GM12875 (cell line): ENCODE results near the gene BABAM2.

Experiments used
- H3K4me3 ChIP-seq: one replicate; pipeline ENCODE4 v1.5.1; 2011; ENCODE audit warnings: low read depth, low read length, control low read depth
- TF ChIP-seq, protein P1 (sequence below): IDR thresholded peaks from 2 replicates; pipeline ENCODE4 v1.5.1; 2011; ENCODE audit warnings: low read depth, mild to moderate bottlenecking, control low read depth, inconsistent platforms, low read length, moderate library complexity, borderline replicate concordance; ENCODE audit not compliant: insufficient read depth

BABAM2 gene

DNA sequence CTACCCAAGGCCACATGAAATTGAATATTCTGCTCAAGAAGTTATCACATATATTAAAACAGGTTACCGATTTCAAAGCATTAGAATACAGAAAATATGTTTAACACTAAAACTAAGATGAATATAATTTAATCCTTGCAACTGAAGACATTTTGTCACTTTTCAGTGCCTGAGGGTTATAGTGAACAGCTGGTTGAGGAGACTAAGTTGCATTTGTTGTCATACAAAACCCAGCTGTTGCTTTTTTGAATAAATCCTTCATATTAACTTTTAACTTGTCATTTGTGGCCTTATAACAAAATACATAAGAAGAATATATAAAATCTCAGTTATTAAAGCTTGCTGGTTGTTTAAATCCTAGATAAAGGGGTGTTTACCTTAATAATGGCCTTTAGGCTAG lies 37.8 kb upstream of the BABAM2 start:
- TF ChIP-seq, protein P1, sequence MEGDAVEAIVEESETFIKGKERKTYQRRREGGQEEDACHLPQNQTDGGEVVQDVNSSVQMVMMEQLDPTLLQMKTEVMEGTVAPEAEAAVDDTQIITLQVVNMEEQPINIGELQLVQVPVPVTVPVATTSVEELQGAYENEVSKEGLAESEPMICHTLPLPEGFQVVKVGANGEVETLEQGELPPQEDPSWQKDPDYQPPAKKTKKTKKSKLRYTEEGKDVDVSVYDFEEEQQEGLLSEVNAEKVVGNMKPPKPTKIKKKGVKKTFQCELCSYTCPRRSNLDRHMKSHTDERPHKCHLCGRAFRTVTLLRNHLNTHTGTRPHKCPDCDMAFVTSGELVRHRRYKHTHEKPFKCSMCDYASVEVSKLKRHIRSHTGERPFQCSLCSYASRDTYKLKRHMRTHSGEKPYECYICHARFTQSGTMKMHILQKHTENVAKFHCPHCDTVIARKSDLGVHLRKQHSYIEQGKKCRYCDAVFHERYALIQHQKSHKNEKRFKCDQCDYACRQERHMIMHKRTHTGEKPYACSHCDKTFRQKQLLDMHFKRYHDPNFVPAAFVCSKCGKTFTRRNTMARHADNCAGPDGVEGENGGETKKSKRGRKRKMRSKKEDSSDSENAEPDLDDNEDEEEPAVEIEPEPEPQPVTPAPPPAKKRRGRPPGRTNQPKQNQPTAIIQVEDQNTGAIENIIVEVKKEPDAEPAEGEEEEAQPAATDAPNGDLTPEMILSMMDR, result no peak
- H3K4me3 ChIP-seq, result no peak overlapping the region

DNA sequence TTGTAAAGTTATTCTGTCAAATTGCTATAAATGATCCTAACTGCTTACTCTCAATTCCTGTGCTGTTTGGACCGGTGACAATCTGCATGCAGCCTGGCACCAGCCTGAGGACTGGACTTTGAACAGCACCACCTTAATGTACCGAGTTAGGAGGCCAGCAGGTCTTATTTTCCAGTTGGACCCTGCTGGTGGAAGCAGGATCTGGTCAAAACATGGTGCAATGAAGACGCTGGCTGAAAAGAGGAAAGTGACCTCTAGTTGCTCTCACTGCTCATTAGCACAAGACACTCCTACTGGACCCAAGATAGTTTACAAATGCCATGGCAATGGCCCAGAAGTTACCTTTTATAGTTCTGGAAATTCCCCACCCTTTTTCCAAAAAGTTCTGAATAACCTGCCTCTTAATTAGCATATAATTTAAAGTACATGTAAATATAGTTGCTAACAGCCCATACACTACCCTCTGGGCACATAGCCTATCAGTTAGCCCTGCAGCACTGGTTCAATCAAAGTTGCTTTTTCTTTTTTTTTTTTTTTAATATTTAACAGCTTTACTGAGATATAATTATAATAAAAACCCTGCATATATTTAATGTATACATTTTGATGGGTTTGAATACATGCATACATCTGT lies 36.2 kb upstream of the BABAM2 start:
- no peak overlapping the region for H3K4me3 ChIP-seq
- TF ChIP-seq, protein P1, result no peak

DNA sequence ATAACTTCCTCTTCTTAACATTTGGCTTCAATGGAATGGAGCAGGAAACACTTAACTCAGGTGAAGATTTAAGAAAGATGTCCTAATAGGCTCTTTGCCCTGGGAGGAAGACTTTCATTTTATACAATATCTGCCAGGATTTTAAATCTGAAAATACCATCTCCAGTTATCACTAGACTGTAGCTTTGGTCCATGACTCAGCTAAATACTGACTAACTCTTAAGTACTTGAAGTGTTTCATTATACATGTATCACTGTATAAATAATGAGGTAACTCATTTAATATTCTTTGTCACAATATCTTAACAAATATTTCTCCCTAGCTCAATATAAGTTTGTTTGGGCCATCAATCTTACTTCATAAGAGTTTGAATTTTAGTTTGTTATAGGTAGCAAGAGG lies 35.1 kb upstream of the BABAM2 start:
- H3K4me3 ChIP-seq, result no peak overlapping the region
- TF ChIP-seq, protein P1, result no peak

DNA sequence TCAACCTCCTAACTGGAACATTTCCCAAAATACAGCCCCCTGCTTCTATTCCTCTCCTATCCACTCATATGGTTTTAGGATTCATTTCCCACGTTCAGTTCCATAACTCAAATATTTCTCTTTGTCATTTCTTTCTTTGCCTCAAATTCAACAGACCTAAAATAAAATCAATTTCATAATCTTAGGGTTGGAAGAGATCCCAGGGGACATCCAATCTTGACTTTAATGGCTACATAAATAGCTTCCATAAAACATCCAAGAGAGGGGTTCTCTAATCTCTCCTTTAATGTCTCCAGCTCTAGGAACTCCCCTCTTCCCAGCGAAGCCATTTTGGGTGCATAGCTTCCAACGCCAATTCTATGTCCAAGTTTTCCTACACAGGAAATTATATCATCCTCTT lies 34.1 kb upstream of the BABAM2 start:
- TF ChIP-seq, protein P1, result no peak
- H3K4me3 ChIP-seq, result no peak overlapping the region

DNA sequence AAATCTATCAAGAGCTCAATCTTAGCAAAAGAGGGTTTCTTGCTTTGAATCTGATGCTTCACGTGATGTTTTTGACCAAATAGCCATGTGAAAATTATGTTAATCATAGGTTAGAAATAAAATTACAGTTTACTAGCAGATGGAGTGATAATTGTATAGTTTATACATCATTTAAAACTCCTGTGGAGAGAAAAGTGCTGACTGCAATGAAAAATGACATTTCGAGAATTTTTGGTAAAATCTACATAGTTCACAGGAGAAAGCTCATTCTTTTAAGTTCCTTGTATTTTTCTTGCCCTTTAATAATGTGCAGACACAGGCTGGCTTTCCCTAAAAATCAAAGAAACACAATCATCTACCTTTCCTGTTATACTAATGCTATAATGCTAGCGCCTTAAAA lies 33.6 kb upstream of the BABAM2 start:
- TF ChIP-seq, protein P1, result no peak
- no peak overlapping the region for H3K4me3 ChIP-seq

DNA sequence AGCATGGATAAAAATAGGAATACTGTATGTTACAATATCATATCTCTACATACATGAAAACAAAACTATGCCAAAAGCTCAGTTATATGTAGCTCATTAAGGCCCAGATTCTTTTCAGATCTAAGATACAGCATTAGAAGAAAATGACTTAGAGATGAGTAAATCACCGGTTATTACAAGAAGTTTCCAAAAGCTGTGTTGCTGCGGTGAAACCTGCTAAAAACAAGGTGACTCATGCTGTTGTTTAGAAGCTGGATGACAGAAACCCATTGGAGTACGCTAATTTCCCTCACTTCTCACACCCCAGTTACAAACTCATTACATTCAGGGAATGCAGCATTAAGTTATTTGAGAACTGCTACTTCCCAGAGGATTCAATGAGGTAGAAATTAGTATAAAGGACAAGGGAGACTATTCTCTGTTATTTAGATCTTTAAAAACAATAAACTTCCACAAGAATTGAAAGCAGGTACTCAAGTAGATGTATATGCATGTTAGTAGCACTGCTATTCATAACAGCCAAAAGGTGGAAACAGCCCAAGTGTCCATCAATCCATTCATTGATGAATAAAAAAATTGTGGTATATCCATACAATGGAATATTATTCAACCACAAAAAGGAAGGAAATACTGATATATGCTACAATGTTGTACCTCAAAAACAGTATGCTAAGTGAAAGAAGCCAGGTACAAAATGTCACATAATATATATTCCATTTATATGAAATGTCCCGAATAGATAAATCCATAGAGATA lies 32.9 kb upstream of the BABAM2 start:
- H3K4me3 ChIP-seq, result no peak overlapping the region
- TF ChIP-seq, protein P1, result no peak

DNA sequence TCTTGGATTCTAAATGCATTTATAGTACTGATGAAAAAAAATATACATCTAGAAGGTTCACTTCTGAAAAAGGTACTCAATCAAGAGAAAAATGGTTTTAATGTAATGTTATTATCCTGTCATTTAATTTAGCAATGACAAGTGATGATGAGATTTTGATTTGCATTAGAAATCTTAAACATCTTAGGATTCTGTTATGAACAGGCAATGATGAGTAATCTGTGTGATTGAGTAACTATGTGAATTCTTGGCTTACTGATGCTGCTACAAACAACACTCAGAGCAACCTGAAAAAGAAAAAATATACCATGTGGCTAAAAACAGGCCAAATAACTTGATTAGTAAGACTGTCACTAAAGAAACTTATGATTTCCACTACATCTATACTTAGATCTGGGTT lies 30.4 kb upstream of the BABAM2 start:
- no peak overlapping the region for H3K4me3 ChIP-seq
- TF ChIP-seq, protein P1, result no peak
